Measurements from ENCODE around the gene RFTN1.

RFTN1 gene

GRCh38 chr3:16295298-16295890 lies 218.1 kb downstream of the RFTN1 start:
- no peak for DNase-seq

- DNase-seq = no peak
Measured at GRCh38 chr3:16294844-16295243, 218.7 kb downstream of the RFTN1 start.

- DNase-seq = no peak
Measured at GRCh38 chr3:16290827-16291196, 222.7 kb downstream of the RFTN1 start.

GRCh38 chr3:16290007-16290826 lies 223.3 kb downstream of the RFTN1 start:
- peak; percentile 58 for DNase-seq

GRCh38 chr3:16289144-16289889 lies 224.2 kb downstream of the RFTN1 start:
- no peak for DNase-seq

GRCh38 chr3:16288664-16289063 lies 224.8 kb downstream of the RFTN1 start:
- no peak for DNase-seq

- peak; percentile 9 for DNase-seq
Measured at GRCh38 chr3:16286751-16287543, 226.6 kb downstream of the RFTN1 start.

DNA sequence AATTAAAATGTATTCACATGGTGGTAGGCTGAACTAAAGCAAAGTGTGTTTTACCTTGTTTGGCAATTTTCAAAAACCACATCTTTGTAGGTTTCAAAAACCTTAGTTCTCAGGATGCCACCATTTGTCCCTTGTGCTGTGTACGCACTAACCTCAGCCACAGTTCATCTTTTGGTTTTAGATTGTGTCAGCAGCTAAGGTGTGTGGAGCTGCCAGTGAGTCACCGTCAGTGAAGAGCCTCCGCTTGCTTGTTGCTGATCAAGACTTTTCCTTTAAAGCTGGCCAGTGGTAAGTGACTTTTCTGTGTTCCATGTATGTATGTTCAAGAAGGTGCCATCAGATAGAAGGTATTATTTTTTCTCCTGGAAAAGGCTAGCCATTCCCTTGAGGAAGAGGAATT lies 227.3 kb downstream of the RFTN1 start:
- peak; percentile 73 for DNase-seq

DNA sequence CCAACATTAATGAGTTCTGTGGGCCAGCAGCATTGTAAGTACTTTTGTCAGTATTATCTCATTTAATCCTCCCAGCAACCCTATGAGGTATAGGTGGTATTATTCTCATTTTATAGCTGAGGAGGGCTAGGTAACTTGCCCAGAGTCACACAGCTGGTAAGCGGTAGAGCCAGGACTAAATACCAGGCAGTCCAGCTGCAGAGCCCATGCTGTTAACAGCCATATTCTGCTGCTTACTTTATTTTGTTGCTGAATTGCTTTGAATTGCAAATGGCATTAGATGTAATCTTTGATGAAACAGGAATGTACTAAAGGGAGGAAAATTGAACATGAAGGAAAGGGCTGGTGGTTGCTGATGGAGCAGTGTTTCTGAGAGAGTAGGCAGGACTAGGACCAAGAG lies 228.9 kb downstream of the RFTN1 start:
- DNase-seq = no peak

DNA sequence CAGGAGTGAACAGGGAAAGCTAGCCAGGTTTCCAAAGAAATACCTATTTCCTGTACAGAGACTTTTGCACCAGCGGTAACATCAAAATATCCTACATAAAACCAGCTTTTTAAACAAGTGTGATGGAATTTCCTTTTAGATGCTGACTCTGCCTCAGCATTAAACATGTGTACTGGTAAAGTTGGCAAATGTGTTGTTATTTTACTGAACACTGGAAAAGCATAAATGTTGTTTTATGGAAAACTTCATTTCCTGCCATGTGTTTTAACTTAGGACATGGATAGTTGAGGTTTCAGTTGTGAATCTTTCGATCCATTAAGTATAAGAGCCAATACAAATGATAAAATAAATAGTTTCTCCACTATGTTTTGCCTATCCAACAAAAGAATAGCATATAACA lies 232.8 kb downstream of the RFTN1 start:
- no peak for DNase-seq

- DNase-seq = no peak
Measured at GRCh38 chr3:16279010-16279801, 234.3 kb downstream of the RFTN1 start.

GRCh38 chr3:16277471-16277870 lies 236.0 kb downstream of the RFTN1 start:
- no peak for DNase-seq

DNA sequence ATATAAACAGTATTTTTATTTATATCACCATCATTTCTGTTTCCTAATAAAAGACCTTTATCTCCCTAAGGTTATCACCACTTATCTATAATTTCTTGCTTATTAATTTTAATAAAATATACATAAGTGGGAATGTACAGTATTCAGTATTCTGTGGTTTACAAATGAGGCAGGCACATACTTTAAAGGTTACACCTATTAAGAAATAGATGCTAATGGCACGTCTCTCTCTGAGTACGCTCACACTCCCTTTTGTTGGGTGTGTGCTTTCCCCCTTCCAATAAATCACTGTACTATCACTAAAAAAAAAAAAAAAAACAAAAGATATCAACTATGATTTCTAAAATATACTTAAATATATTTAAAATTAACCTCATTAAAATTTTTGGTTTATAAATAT lies 239.6 kb downstream of the RFTN1 start:
- no peak for DNase-seq

DNA sequence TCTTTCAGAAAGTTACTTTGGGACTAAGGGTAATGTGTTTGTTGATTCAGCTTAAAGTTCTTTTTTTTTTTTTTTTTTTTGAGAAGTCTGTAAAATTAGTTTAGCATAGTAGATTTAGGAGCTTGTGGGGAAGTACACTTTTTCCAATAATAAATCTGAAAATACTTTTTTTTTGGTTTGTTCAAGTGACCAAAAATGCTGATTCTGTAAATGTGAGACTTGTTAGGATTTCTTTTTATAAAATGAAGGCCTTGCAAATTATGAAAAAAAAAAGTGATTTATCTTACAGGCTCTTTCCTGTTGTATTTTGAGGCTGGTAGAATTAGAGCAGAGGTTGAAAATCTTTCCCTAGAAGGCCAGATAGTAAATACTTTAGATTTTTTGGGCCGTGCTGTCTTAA lies 240.9 kb downstream of the RFTN1 start:
- DNase-seq = no peak

DNA sequence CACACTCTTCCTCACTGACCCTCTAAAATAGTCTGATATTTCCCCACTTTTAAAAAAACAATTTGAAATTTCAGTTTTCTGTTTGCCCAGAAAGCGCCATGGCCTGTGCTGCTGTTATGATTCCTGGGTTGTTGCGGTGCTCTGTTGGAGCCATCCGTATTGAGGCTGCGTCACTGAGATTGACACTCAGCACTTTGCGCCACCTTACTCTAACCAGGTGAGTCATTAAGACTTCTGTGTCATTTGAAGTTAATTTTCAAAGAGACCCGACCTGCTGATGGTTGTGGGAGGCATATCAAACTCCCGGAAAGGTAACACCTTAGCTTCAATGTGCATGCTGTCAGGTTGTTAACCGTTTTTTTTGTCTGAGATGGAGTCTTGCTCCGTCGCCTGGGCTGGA lies 242.6 kb downstream of the RFTN1 start:
- no peak for DNase-seq

GRCh38 chr3:16266714-16267113 lies 246.8 kb downstream of the RFTN1 start:
- DNase-seq = no peak

Measured in activated naive CD4-positive, alpha-beta T cell treated with Interleukin-2 at 50 U/mL for 16 hours (primary cell).